HS-27A (cell line): Measurements from ENCODE around the gene ABCC8.

Source experiments
- DNase-seq: peaks from one replicate; pipeline ENCODE4 v3.0.0-alpha.2; 2012; ENCODE audit warnings: low read depth, missing footprints

Gene ABCC8

GRCh38 chr11:17505146-17505545, 28.5 kb upstream of the ABCC8 start:
- no peak for DNase-seq

GRCh38 chr11:17504330-17505107, 27.9 kb upstream of the ABCC8 start:
- DNase-seq: peak; percentile 30

GRCh38 chr11:17502630-17503029, 26.0 kb upstream of the ABCC8 start:
- no peak for DNase-seq

- DNase-seq: no peak
Measured at GRCh38 chr11:17500673-17501072, 24.0 kb upstream of the ABCC8 start.

GRCh38 chr11:17498475-17498874, 21.8 kb upstream of the ABCC8 start:
- DNase-seq: no peak

DNA sequence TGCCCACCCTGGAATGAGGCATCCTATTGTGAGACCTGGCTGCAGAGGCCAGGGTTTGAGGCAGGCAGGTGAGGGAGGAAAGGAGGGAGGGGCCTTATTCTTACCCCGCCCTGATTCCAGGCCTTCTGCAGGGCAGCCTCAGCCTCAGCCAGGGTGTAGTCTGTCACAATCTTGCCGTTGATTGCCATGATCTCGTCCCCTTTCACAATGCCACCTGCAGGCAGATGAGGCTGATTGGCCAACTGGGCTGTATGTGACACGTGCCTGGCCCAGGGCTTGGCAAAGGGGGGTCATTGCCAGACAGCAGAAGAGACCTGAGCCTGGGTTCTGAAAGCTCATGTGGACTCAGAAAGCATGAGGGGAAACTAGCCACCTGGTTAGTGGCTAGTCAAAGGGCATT, 21.4 kb upstream of the ABCC8 start:
- DNase-seq: no peak

DNA sequence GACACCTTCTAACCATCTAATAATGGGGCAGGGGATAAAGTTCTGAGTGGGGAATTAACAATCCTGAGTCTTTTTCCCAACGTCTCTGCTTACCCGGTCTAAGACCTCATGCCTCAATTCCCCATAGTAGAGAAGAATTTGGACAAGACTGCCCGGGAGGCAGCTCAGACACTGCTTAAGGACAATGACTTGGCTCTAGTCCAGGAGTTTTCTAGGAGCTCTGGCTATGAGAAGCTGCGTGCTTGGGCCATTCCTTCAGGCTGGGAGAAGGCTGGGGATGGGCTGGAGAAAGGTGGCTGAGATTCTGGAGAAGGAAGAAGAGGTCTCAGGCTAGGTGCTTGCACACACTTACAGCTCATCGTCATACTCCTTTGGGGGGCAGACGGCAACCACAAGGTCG, 19.8 kb upstream of the ABCC8 start:
- no peak for DNase-seq

DNA sequence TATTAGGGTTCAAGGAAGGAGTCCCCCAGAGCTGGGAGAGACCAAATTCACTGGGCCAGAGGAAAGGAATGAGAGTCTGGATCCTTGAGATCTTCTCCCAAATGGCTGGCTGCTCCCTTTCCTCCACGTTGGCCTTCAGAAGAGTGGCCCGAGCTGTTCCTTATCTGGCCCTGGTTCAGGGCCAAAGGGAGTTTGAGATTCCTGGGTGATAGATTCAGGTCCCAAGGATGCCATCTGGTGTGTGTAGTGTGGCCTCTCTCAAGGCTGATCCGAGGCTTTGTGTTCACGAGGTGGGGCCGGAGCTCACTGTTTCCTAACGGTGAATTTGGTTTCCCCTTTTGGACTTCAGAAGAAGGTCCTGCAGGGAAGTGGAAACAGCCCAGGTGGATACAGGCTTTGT, 17.4 kb upstream of the ABCC8 start:
- no peak for DNase-seq

- no peak for DNase-seq
Measured at GRCh38 chr11:17490938-17491337, 14.3 kb upstream of the ABCC8 start.

DNA sequence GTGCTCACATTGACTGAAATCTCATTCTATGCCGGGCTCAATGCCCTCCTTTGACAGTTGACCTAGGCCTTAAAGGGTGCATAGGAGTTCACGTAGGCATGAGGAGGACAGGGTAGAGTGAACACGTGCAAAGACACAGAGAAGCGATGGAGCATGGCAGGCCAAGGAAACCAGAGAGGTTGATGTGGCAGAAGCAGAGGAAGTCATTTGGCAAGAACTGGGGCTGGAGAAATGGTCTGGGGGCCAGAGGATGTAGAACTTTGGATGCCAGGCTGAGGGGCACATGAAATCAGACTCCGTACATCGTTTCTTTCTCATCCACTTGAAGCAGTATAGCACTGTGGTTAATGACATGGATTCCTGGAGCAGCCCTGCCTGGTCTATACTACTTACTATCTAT, 13.6 kb upstream of the ABCC8 start:
- DNase-seq: no peak

DNA sequence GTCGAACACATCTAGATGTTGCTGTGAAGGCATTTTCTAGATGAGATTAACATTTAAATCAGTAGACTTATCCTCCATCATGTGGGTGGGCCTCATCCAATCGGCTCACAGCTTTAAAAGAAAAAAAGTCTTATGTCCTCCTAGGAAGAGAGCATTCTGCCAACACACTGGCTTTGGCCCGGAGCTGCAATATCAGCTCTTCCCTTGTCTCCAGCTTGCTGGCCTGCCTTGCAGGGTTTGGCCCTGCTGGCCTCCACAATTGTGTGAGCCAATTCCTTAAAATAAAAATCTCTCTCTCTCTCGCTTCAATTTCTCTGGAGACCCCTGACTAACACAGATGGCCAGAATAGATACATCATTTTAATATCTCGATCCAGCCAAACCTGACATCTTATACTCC, 13.1 kb upstream of the ABCC8 start:
- DNase-seq: no peak

GRCh38 chr11:17488563-17488962, 11.9 kb upstream of the ABCC8 start:
- no peak for DNase-seq

DNA sequence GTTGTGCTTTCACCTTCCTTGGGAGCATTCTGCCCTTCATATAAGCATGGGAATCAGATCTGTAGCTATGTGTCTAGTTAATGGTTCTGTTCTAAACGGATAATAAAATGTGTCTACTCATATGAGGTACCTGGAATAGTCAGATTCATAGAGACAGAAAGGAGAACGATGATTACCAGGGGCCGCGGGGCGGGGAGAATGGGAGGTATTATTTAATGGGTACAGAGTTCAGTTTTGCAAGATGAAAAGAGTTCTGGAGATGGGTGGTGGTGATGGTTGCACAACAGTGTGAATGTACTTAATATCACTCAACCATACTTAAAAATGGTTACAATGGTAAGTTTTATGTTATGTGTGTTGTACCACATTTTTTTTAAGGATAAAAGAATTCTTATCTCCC, 10.0 kb upstream of the ABCC8 start:
- DNase-seq: no peak

DNA sequence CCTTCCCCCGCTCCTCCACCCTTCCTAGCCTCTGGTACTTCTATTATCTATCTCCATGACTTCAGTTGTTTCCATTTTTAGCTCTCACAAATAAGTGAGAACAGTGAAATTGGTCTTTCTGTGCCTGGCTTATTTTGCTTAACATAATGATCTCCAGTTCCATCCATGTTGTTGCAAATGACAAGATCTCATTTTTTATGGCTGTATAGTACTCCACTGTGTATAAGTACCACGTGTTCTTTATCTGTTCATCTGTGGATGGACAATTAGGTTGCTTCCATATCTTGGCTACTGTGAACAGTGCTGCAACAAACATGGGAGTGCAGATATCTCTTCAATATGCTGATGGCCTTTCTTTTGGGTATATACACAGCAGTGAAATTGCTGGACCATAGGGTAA, 6.9 kb upstream of the ABCC8 start:
- no peak for DNase-seq

GRCh38 chr11:17481905-17482304, 5.3 kb upstream of the ABCC8 start:
- no peak for DNase-seq

DNA sequence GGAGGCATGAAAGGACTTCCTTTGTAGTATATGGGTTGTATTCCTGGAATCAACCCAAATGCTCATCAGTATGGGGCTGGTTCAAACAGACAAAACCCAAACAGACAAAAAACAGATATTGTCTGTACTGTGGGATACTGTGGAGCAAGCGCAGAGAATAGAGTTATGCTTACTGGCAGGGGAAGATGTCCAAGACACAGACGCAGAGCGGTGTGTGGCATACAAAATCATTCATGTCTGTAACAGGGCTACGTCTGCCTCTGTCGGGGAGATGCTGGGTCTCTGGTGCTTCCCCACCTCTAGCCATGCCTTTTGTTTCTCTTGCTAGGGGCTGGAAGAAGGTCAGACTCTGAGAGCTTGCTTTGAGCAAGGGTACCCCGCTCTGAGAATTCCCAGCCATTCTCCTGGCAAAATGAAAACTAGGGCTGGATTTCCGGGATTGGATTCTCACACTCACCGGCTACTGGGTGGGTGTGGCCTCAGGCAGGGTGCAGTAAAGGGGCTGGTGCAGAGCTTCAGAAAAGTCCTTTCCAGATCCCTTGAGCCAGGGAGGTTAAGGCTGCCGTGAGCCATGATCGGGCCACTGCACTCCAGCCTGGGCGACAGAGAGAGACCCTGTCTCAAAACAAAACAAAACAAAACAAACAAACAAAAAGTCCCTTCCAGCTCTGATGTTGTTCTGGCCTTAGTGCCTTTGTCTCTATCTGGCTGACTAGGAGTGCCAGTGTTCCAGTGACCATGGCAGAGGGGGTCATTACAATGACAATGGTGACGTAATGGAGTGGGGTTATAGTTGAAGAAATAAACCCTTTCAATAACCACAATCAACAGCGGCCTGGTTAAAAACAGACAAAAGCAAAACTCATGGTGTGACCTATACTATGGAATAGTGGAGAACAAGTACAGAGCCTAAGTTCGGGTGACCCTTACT, 2.9 kb upstream of the ABCC8 start:
- DNase-seq: no peak

- no peak for DNase-seq
Measured at GRCh38 chr11:17478070-17478469, 1.4 kb upstream of the ABCC8 start.

- no peak for DNase-seq
Measured at GRCh38 chr11:17477361-17477760, 716 bp upstream of the ABCC8 start.

GRCh38 chr11:17477084-17477333, 364 bp upstream of the ABCC8 start:
- DNase-seq: no peak

GRCh38 chr11:17475666-17476316, 854 bp downstream of the ABCC8 start:
- no peak for DNase-seq

DNA sequence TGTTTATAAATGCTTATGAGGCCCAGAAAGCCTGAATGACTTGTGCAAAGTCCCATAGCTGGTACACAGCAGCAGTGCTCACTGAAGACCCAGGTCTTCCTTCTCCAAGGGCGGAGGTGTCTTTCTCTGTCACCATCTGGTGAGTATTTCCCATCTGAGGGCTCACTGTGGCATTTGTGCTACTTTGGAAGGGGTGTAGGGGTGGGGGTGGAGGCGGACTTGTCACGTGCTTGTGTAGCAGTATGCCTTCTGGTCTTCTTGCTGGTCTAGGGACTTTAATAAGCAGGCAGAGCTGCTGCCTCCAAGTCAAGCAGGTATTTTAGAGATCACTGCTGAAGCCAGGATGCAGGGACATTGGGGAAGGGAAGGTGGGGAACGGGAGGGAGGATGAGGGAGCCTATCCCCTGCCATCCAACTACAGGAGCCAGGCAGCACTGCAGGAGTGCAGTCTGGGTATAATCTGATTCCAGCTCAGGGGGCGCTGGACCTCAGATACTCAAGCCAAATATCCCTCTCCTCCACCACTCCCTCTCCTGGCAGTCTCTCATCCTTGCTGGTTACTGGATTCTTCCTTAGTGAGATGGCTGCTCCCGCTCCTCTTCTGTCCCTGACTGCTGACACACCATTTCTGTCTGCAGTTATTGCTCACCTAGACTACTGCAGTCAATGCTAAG, 3.4 kb downstream of the ABCC8 start:
- no peak for DNase-seq

GRCh38 chr11:17472467-17472866, 4.2 kb downstream of the ABCC8 start:
- DNase-seq: no peak

GRCh38 chr11:17471501-17471900, 5.1 kb downstream of the ABCC8 start:
- no peak for DNase-seq
